Hematopoietic multipotent progenitor cell treated with erythropoietin and hydrocortisone succinate and interleukin-3 and kit ligand, for 6 days (in vitro differentiated cells): ENCODE measurements around the gene PIAS4.

Source experiments
- DNase-seq: peaks from one replicate; pipeline ENCODE4 v3.0.0-alpha.2; 2015

PIAS4 gene

GRCh38 chr19:4060621-4061177, 53.2 kb downstream of the PIAS4 start:
- no peak for DNase-seq

- DNase-seq = peak; percentile 52
These were observed 53.7 kb downstream of the PIAS4 start for GRCh38 chr19:4061178-4061682.

- DNase-seq = no peak
These were observed 54.3 kb downstream of the PIAS4 start for GRCh38 chr19:4061683-4062418.

GRCh38 chr19:4062419-4063368, 55.2 kb downstream of the PIAS4 start:
- DNase-seq = no peak

GRCh38 chr19:4063369-4064148, 56.0 kb downstream of the PIAS4 start:
- DNase-seq = no peak

- DNase-seq = no peak
These were observed 56.6 kb downstream of the PIAS4 start for GRCh38 chr19:4064149-4064495.

GRCh38 chr19:4064496-4065260, 57.1 kb downstream of the PIAS4 start:
- DNase-seq = peak; percentile 62

GRCh38 chr19:4065430-4066175, 58.1 kb downstream of the PIAS4 start:
- DNase-seq = peak; percentile 97

- no peak for DNase-seq
These were observed 58.7 kb downstream of the PIAS4 start for GRCh38 chr19:4066176-4066606.

- DNase-seq = peak; percentile 96
These were observed 59.3 kb downstream of the PIAS4 start, which contains the start of gene ZBTB7A for GRCh38 chr19:4066682-4067395. Gene ZBTB7A (minus strand): TSS chr19:4066899. CDS start chr19:4055232, 11,667 bp downstream.

GRCh38 chr19:4067396-4068046, 60.0 kb downstream of the PIAS4 start:
- peak; percentile 89 for DNase-seq

- DNase-seq = peak; percentile 49
These were observed 60.8 kb downstream of the PIAS4 start for GRCh38 chr19:4068047-4068966.

GRCh38 chr19:4069331-4069959, 61.9 kb downstream of the PIAS4 start:
- peak; percentile 76 for DNase-seq

- no peak for DNase-seq
These were observed 64.1 kb downstream of the PIAS4 start for GRCh38 chr19:4071610-4072009.

GRCh38 chr19:4075373-4075772, 67.8 kb downstream of the PIAS4 start:
- DNase-seq = peak; percentile 56

- no peak for DNase-seq
These were observed 69.5 kb downstream of the PIAS4 start for GRCh38 chr19:4077007-4077374.

- DNase-seq = peak; percentile 76
These were observed 70.5 kb downstream of the PIAS4 start for GRCh38 chr19:4077800-4078684.
